HG03571 (cell line): ENCODE results near the gene ARHGAP29.

ENCODE experiments used
- ATAC-seq: cut with Tn5 transposase; IDR thresholded peaks from one replicate; pipeline ENCODE4 v1.9.1; 2021; ENCODE audit not compliant: unreplicated experiment

Gene ARHGAP29

GRCh38 chr1:94260635-94261387 is 23.4 kb upstream of the ARHGAP29 start:
- no peak for ATAC-seq

GRCh38 chr1:94259635-94260289 is 22.4 kb upstream of the ARHGAP29 start:
- no peak for ATAC-seq

DNA sequence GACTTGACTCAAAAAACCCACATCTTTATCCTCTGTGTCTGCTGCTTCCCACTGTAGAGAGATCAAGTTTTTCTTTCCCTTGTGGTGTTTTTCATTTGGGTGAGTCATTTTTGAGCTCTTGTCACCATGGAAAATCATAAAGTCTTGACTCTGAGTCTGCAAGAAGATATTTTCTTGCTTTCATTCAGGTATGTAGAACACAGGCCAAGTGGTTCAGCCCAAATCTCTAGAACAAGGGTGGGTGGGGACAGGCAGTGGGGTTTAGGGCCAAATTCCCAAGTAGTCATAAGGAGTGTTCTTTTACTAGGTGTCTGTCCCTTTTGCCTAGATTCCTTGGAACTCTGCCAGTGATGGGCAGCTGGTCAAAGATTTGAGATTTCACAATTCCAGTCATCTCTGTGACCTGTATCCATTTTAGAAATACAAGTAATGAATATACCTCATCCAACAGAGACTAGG is 21.5 kb upstream of the ARHGAP29 start:
- no peak for ATAC-seq

DNA sequence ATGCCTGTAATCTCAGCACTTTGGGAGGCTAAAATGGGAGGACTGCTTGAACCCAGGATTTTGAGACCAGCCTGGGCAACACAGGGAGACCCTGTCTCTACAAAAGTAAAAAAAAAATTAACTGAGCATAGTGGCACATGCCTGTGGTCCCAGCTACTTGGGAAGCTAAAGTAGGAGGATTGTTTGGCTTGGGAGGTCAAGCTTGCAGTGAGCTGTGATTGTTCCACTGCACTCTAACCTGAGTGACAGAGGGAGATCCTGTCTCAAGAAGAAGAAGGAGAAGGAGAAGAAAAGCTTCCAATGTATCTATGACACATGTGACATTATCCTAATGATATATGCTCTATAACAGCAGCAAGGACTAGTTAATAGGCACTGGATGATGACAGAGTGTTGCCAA is 20.1 kb upstream of the ARHGAP29 start:
- ATAC-seq = no peak

DNA sequence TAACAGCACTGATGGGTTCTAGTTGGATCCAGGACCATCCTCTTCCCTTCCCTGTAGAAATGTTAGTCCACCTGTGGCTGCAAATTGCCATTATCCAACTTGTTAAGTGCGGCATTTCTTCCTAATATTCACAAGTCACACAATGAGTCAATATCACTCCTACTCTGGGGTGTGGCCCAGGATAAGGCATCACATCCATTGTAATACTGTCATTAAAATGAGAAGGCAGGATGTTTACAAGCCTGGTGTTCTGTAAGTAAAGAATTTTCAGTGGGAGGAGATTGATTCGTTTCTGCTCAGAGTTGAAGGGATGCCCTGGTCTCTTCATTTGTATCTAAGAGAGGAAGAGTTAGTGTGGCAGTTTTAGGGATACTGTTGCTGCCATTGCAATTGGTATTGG is 18.1 kb upstream of the ARHGAP29 start:
- no peak for ATAC-seq

GRCh38 chr1:94254073-94254810 is 16.9 kb upstream of the ARHGAP29 start:
- no peak for ATAC-seq

DNA sequence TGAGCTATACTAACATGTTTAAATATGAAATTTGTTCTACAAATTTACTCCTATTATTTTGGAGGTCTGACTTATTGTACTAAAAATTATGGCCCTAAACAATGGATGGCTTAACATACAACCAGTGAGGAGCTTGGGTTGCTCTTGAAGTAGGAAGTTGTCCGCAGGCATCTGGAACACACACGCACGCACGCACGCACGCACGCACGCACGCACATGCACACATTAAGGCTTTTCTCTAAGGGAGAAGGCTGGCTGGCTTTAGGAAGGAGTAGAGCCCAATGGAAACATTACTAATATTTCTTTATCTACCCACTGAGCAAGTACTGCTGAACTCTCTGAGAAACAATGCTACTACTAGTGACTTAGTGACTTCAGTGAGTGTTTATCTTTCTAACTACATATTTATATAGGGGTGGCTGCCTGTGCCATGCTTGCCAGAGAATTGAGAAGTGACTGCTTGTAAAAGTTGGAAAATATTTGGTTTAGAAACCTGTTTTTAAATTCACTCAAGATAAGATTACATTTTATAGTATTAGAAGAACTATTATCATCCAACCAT is 16.2 kb upstream of the ARHGAP29 start:
- ATAC-seq = no peak

GRCh38 chr1:94250341-94250740 is 13.0 kb upstream of the ARHGAP29 start:
- no peak for ATAC-seq

DNA sequence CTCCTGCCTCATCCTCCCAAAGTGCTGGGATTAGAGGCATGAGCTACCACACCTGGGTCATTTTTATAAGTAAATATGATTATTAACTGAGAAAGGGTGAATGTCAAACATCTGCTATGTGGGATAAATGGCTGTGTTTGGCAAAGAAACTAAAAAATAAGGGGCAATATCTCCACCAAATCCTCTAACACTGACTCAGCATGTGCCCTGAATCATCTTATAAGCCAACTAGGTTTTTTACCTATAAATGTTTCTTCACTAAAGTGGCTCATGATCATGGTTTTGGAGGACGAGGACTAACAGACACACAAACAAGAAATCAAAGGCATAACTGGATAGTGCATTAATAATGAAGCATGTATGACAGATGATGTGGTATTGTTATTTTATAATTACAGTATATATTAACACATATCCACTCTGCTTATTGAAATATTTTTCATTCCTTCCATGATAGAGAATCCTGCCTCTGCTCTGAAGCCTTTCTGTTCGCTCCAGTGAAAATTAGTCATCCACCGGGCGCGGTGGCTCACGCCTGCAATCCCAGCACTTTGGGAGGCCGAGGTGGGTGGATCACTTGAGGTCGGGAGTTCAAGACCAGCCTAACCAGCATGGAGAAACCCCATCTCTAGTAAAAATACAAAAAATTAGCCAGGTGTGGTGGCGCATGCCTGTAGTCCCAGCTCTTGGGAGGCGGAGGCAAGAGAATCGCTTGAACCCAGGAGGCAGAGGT is 11.7 kb upstream of the ARHGAP29 start:
- ATAC-seq = no peak

DNA sequence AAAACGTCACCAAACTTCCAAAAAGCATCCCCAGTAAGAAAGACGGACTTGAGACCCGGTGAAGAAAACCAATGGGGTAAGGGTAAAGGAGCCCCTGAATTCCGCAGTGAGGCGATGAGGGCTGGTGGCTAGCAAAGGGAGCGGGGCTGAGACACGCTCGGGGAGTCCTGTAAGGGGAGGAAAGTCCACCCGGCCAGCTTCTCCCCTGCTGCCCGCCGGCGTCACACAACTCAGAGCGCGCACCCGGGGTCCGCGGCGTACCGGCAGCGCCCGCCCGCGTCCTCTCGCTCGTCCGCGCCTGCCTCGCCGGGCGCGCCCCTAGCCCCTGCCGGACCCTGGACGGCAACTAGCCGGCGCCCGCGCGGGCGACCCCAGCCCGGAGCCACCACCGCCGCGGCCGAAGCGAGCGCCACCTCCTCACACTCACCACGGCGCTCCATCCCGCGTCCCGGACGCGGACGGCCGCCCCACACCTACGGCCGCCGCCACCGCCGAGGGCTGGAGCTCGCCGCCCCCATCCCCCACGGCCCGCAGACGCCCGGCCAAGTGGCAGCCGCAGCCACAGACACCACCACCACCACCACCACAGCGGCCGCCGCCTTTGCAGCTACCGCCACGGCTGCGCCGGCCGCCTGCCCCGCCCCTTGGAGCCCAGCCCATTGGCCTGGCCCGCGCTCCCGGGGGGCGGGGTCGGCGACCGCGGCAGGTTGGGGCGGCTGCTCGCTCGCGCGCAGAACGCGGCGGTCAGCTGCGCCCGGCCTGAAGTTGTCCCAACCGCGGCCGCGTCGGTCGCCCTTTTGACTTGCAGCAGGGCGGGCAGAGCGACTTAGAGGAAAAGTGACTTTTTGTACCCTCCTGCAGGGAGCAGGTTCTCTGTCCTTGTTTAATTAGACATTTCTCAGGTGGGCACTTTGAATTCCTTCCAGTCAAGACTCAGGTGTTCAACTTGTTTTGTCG is 10.0 kb upstream of the ARHGAP29 start:
- ATAC-seq = peak; percentile 82

DNA sequence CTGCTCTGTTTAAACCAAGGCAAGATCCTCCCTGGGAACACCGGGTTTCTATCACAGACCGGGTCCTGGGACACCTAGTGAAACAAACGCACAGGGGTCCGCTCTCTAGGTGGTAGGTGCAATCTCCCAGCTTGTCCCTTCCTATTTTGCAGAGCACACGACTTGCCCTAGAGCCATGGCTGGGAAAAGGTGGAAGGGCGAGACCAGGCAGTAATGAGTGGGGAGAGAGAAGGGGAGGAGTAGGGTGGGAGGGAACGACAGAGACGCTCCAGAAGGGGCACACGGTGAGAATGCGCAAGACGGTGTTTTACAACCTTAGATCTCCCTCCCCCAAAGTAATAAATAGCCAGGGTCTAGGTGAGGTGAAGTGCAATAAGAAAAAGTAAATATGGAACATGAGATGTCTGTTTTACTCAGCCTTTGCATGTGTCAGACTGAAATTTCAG is 9.3 kb upstream of the ARHGAP29 start:
- no peak for ATAC-seq

DNA sequence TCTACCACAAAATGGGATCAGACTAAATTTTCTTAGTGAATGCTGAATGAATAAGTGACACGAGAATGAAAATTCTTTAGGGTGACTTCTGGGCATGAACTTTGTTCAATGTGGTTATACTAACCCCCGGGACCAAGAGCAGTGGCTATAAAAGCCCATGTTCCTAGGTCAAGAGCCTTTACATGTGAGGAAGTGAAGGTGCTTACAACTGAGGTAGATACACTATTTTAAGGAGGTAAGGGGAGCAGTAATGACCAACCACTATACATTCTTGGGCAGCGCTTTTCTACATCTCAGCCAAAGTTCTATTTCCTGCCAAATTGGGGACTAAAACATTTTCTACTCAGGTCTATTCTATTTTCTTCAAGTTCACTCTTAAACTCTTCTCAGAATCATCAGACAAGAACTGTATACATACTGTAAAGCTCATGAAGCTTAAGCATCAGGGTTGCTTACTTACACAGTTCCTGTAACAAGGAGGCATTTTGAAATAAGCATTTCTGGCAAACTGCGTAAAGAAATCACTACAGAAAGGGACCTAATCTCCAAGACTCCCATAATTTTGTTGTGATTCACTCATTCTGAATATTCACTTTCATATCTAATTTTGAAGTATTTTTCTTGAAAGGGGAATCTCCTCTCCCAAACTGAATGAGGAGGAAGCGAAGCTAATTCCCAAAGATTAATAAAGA is 8.5 kb upstream of the ARHGAP29 start:
- no peak for ATAC-seq

GRCh38 chr1:94244816-94245215 is 7.4 kb upstream of the ARHGAP29 start:
- ATAC-seq = no peak

DNA sequence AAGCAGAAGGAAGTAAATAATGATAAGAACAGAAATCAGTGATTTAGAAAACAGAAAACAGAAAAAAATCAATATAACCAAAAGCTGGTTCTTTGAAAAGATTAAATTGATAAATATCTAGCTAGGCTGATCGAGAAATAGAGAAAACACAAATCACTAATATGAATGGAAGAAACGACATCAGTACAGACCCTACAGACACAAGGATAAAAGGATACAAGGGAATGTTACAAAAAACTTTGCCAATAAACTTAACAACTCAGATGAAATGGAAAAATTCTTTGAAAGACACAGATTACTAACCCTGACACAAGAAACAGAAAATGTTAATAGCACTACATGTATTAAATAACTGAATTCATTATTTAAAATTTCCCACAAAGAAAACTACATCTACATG is 6.3 kb upstream of the ARHGAP29 start:
- ATAC-seq = no peak

- ATAC-seq = no peak
Measured at GRCh38 chr1:94240822-94241221, 3.4 kb upstream of the ARHGAP29 start.

DNA sequence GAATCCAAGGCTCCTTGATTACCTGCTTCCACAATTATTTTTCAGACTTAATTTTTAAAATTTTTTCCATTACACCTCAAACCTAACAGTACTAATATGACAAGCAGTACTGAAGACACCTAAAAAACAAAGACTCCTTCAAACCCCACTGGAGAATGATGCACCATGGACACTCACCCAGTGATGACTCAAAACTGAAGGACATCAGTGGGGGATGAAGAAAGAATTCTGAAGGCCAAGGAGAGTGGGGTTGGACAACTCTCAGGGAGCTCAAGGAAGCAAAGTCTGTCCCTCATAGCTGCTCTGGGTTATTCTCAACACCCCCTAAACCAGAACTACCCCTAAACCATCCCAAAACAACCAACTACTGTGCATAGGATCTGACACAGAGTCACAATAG is 2.4 kb upstream of the ARHGAP29 start:
- no peak for ATAC-seq

DNA sequence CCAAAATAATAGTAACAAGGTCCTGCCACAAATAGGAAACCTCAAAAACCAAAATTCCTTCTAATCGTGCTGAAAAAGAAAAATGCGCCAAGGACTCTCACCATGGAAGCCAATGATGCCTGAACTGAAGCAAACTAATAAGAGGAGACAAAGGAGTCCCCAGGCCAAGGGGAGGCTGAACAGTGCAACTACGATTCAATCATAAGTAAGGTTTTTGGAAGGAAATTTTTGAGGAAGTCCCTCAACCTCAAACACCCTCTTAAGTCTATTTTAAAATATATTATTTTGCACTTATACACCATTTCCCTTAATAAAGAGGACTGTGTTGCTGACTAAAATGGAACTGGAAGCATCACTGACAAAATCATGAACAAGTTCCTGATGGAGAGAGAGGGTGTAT is 1.7 kb upstream of the ARHGAP29 start:
- no peak for ATAC-seq

- no peak for ATAC-seq
Measured at GRCh38 chr1:94236630-94237290, 624 bp downstream of the ARHGAP29 start.
